Uterus (tissue), 2 donors: Measurements from ENCODE around the gene INPP5A.

Source experiments
- CTCF ChIP-seq, 4 experiments: fragments of 200-600 bp in 2 of 4; fragments of 450-650 bp in 2 of 4; sonication (generic) in 2 of 4; IDR thresholded peaks; one replicate each; pipeline ENCODE4 v1.5.1; 2016 to 2019; ENCODE audit warnings: antibody characterized with exemption in 4 of 4, mild to moderate bottlenecking in 2 of 4, moderate library complexity in 1 of 4
- POLR2A ChIP-seq, 2 donors: fragments of 450-650 bp; IDR thresholded peaks; one replicate each; pipeline ENCODE4 v1.6.1; 2016; ENCODE audit warnings: antibody characterized with exemption in 2 of 2, mild to moderate bottlenecking in 1 of 2, moderate library complexity in 1 of 2

GRCh38 chr10:132798876-132799275 lies 261.3 kb downstream of the INPP5A start:
- no peak for TF ChIP-seq CTCF (IDR thresholded peaks at IDR 0.05)
- no peak for TF ChIP-seq POLR2A (IDR thresholded peaks at IDR 0.05)
